HepG2 (cell line): ENCODE results near the gene ZNF511. TPM values are rescaled to one million over a fixed set of nuclear protein-coding genes. Genes with fewer than 3 reads are reported as not detected.

Source experiments
- ATAC-seq: fragments of 200-7000 bp; cut with Tn5 transposase; 3 replicates; pipeline ENCODE4 v1.9.1; 2020; ENCODE audit warnings: mild to moderate bottlenecking, moderate library complexity
- BruUV-seq: library from RNA; stranded (reverse); fragments of 400-500 nt; replicated peaks from 2 replicates; lab custom pipeline; 2021; lab: Mats Ljungman, UMichigan
- CTCF ChIA-PET: fragments of 300-600 bp; formaldehyde crosslinking; extraction: SDS; loops from one replicate; lab custom pipeline; 2021; ENCODE audit warnings: low total read pairs, inconsistent platforms, low intra/inter-chr PET ratio; lab: Yijun Ruan, JAX
- POLR2A ChIA-PET: fragments of 350-600 bp; sonication (Branson Sonifier 250); formaldehyde crosslinking; loops from one replicate; lab custom pipeline; 2020; ENCODE audit warnings: antibody characterized with exemption, inconsistent platforms; lab: Yijun Ruan, JAX
- DNase-seq: peaks from one replicate; pipeline ENCODE4 v3.0.0-alpha.2; 2015; ENCODE audit warnings: low spot score
- FAIRE-seq: peaks from 3 replicates; lab custom pipeline; 2011; peaks lifted over from hg19 to GRCh38; lab: Jason Lieb, UNC
- H2AFZ ChIP-seq: one replicate; pipeline ENCODE4 v1.6.1; 2011; ENCODE audit warnings: low read length, inconsistent platforms
- H3K27ac ChIP-seq: fragments of 300-600 bp; 3 replicates; pipeline ENCODE4 v1.8.0; 2011; ENCODE audit warnings: mixed run types, mild to moderate bottlenecking, mixed read lengths, low read length, inconsistent platforms; ENCODE audit not compliant: insufficient read depth; ENCODE audit errors: extremely low read length
- H3K27me3 ChIP-seq, 2 experiments: fragments of 200-600 bp in 1 of 2; 2 replicates in 1 of 2; 3 replicates in 1 of 2; pipeline versions ENCODE4 v1.6.0 to v1.8.0; 2011; ENCODE audit warnings: low read length in 2 of 2, mild to moderate bottlenecking in 2 of 2, moderate library complexity in 2 of 2, inconsistent platforms in 1 of 2; ENCODE audit not compliant: insufficient read depth in 2 of 2, control insufficient read depth in 1 of 2
- H3K36me3 ChIP-seq, 2 experiments: fragments of 200-600 bp in 1 of 2; replicated peaks in 1 of 2; 2 replicates in 1 of 2; 3 replicates in 1 of 2; pipeline versions ENCODE4 v1.5.1 to v1.8.0; 2011; ENCODE audit warnings: low read length in 2 of 2, inconsistent platforms in 1 of 2; ENCODE audit not compliant: insufficient read depth in 2 of 2, control insufficient read depth in 1 of 2
- H3K4me1 ChIP-seq: 2 replicates; pipeline ENCODE4 v1.5.1; 2012; ENCODE audit warnings: low read length, inconsistent platforms; ENCODE audit not compliant: insufficient read depth
- H3K4me2 ChIP-seq: 2 replicates; pipeline ENCODE4 v1.6.0; 2011; ENCODE audit warnings: low read depth, low read length, inconsistent platforms
- H3K4me3 ChIP-seq, 3 experiments: fragments of 200-600 bp in 1 of 3; sonication (generic), shearing (Covaris generic) in 1 of 3; replicated peaks in 1 of 3; 2 replicates each; pipeline ENCODE4 v1.5.1; 2011 to 2016; ENCODE audit warnings: low read length in 3 of 3, inconsistent platforms in 2 of 3, low read depth in 2 of 3, mild to moderate bottlenecking in 2 of 3, control low read depth in 1 of 3, mixed read lengths in 1 of 3; ENCODE audit not compliant: insufficient read depth in 1 of 3
- H3K79me2 ChIP-seq: one replicate; pipeline ENCODE4 v1.6.1; 2011; ENCODE audit warnings: low read length, inconsistent platforms; ENCODE audit not compliant: insufficient read depth
- H3K9ac ChIP-seq: 2 replicates; pipeline ENCODE4 v1.6.0; 2011; ENCODE audit warnings: mild to moderate bottlenecking, low read depth, low read length, inconsistent platforms; ENCODE audit not compliant: insufficient read depth
- H3K9me3 ChIP-seq: 2 replicates; pipeline ENCODE4 v1.5.1; 2012; ENCODE audit warnings: mild to moderate bottlenecking, low read length
- H4K20me1 ChIP-seq: 2 replicates; pipeline ENCODE4 v1.6.0; 2011; ENCODE audit warnings: inconsistent platforms, mild to moderate bottlenecking, low read length, moderate library complexity; ENCODE audit not compliant: insufficient read depth
- ATRX ChIP-seq: sonication (generic); formaldehyde crosslinking; IDR thresholded peaks from 2 replicates; pipeline ENCODE4 v1.4.0; 2020; ENCODE audit warnings: missing genetic modification reagents, borderline replicate concordance
- CBX2 ChIP-seq, 2 experiments: fragments of 200-600 bp in 1 of 2; sonication (generic); formaldehyde crosslinking in 1 of 2; IDR thresholded peaks; 2 replicates each; pipeline versions ENCODE4 v1.7.0 to v1.8.1; 2018 to 2022; ENCODE audit warnings: low read depth in 2 of 2, low read length in 1 of 2, mild to moderate bottlenecking in 1 of 2, missing genetic modification reagents in 1 of 2
- PITX1 ChIP-seq: sonication (generic); formaldehyde crosslinking; IDR thresholded peaks from 2 replicates; pipeline ENCODE4 v1.5.1; 2020; ENCODE audit warnings: mild to moderate bottlenecking, missing genetic modification reagents
- POLR2A ChIP-seq, 2 experiments: IDR thresholded peaks; 2 replicates each; pipeline ENCODE4 v1.6.1; 2011; ENCODE audit warnings: low read depth in 2 of 2, low read length in 2 of 2, mild to moderate bottlenecking in 1 of 2, moderate library complexity in 1 of 2; ENCODE audit not compliant: insufficient read depth in 1 of 2
- POLR2AphosphoS5 ChIP-seq: IDR thresholded peaks from 2 replicates; pipeline ENCODE4 v1.6.1; 2012; ENCODE audit warnings: low read depth, low read length
- SIN3B ChIP-seq: fragments of 150-350 bp; IDR thresholded peaks from 2 replicates; pipeline ENCODE4 v1.6.1; 2014; ENCODE audit warnings: low read length
- SMYD3 ChIP-seq: sonication (generic); formaldehyde crosslinking; IDR thresholded peaks from 2 replicates; pipeline ENCODE4 v1.8.1; 2023; ENCODE audit warnings: mild to moderate bottlenecking, missing genetic modification reagents
- ZBTB49 ChIP-seq: sonication (generic); formaldehyde crosslinking; IDR thresholded peaks from 2 replicates; pipeline ENCODE4 v1.4.0; 2020; ENCODE audit warnings: missing genetic modification reagents, borderline replicate concordance
- ZNF501 ChIP-seq: sonication (generic); formaldehyde crosslinking; IDR thresholded peaks from 2 replicates; pipeline ENCODE4 v1.5.1; 2020; ENCODE audit warnings: mild to moderate bottlenecking, moderate library complexity, missing genetic modification reagents
- ZNF530 ChIP-seq: sonication (generic); formaldehyde crosslinking; IDR thresholded peaks from 2 replicates; pipeline ENCODE4 v1.5.0; 2020; ENCODE audit warnings: low read depth, mild to moderate bottlenecking, missing genetic modification reagents
- ZNF567 ChIP-seq: sonication (generic); formaldehyde crosslinking; IDR thresholded peaks from 2 replicates; pipeline ENCODE4 v1.8.1; 2023; ENCODE audit warnings: mild to moderate bottlenecking, missing genetic modification reagents, borderline replicate concordance
- ZNF687 ChIP-seq: sonication (generic); formaldehyde crosslinking; IDR thresholded peaks from 2 replicates; pipeline ENCODE4 v1.5.1; 2020; ENCODE audit warnings: mild to moderate bottlenecking, missing genetic modification reagents, moderate library complexity
- ZNF816 ChIP-seq: sonication (generic); formaldehyde crosslinking; IDR thresholded peaks from 2 replicates; pipeline ENCODE4 v1.8.0; 2022; ENCODE audit warnings: missing genetic modification reagents, mild to moderate bottlenecking, borderline replicate concordance
- WGBS: methylation state at CpG from one replicate; pipeline ENCODE4 v1.1.6; 2017; ENCODE audit warnings: low lambda C conversion rate; 5-methylcytosine and 5-hydroxymethylcytosine counted together
- in situ Hi-C: cut with HindIII; loops from 2 replicates; pipeline ENCODE4 v1.10.0; 2017; ENCODE audit warnings: low pct_unique_long_range_greater_than_20kb; ENCODE audit not compliant: extremely low pct_ligation_motif_present
- intact Hi-C: fragments of 100-400 bp; cut with micrococcal nuclease; formaldehyde crosslinking; loops from one replicate; pipeline ENCODE4 v1.10.0; 2022; ENCODE audit not compliant: unreplicated experiment
- polyA plus RNA-seq, 8 experiments: library from polyadenylated mRNA; depleted of rRNA in 3 of 8; stranded (reverse) in 7 of 8; unstranded in 1 of 8; fragments of >200 nt; fragmentation: Illumina TruSeq in 4 of 8; extraction: Trizol in 4 of 8; gene quantifications; 2 replicates each; pipeline versions ENCODE4 v1.2.1 to v1.2.3, GENCODE V29; 2011 to 2016; ENCODE audit warnings: low read depth in 4 of 8, missing spikeins in 1 of 8, mixed read lengths in 1 of 8; ENCODE audit not compliant: insufficient read depth in 1 of 8
- total RNA-seq, 5 experiments: library from RNA; depleted of rRNA; stranded (reverse); fragments of >200 nt; fragmentation: Illumina TruSeq; extraction: Trizol; gene quantifications; 2 replicates each; pipeline ENCODE4 v1.2.3, GENCODE V29; 2016; ENCODE audit warnings: low read depth in 1 of 5
- TF ChIP-seq, protein P1 (sequence below): IDR thresholded peaks from 2 replicates; pipeline ENCODE4 v1.4.0; 2020; ENCODE audit warnings: mild to moderate bottlenecking, missing genetic modification reagents

The ZNF511 gene
- total and polyA plus RNA-seq, 2 of the 13 experiments (the other 11 are each of a cell fraction or from before 2014, with no cell fraction given): 35.6 to 66.4 TPM

DNA sequence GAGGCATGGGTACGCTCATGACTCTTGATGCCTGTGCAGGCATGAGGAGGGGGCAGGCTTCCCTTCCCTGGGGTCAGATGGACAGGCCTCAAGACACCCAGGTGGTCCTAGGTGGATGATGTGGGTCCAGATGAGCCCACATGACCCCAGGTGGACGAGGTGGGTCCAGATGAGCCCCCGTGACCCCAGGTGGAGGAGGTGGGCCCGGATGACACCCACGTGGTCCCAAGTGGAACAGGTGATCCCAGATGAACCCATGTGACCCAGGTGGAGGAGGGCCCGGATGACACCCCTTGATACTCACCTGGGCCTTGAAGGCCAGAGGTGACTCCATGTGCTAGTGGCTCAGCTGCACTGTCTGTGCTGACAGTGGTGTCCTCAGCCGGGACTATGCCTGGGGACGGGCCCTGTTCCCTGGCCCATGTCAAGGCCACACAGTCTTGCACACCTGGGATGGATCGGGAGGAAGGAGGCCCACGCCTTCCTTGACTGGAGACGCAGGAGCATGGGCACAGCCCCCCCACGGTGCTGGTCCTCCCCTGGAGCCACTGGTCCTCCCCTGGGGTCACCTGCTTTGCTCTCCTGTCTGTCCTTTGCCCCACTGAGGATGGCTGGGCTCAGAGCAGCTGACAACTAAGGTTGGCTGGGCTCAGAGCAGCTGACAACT lies 41.7 kb downstream of the ZNF511 start:
- no peak for DNase-seq
- intact Hi-C loops (no loop called here), in situ Hi-C loops (no loop called here)
- H3K4me3 ChIP-seq: no peak overlapping the region
- peaks cover 13% of the 10 kb centered on the region; the same call in 1 of the 2 replicates for H4K20me1 ChIP-seq
- H3K27ac ChIP-seq: no peak overlapping the region
- H3K9me3 ChIP-seq: no peaks in the 10 kb centered on the region
- ChIA-PET POLR2A (no interaction called here), CTCF (no interaction called here)
- 50% methylated on average over 2 of the region's 12 CpGs for WGBS
- ATAC-seq: no peak
- peaks cover 2 to 7% of the 10 kb centered on the region in 2 experiments; a peak in 2 of 5 replicates for H3K36me3 ChIP-seq
- no peak for FAIRE-seq
- H3K4me1 ChIP-seq: peaks cover 49% of the 10 kb centered on the region
- no peak overlapping the region for H3K4me2 ChIP-seq
- no peak overlapping the region for H3K9ac ChIP-seq
- no peaks in the 10 kb centered on the region for H3K27me3 ChIP-seq
- H3K79me2 ChIP-seq: no peaks in the 10 kb centered on the region
- H2AFZ ChIP-seq: no peak overlapping the region
- no TSS peak for BruUV-seq
- no peak for TF ChIP-seq ATRX
- TF ChIP-seq ZNF816 (CRISPR knock-in tag): no peak
- no peak for TF ChIP-seq SIN3B
- no peak for TF ChIP-seq ZNF530 (CRISPR knock-in tag)
- TF ChIP-seq PITX1 (CRISPR knock-in tag): no peak
- no peak for TF ChIP-seq SMYD3 (CRISPR knock-in tag)
- TF ChIP-seq, protein P1, sequence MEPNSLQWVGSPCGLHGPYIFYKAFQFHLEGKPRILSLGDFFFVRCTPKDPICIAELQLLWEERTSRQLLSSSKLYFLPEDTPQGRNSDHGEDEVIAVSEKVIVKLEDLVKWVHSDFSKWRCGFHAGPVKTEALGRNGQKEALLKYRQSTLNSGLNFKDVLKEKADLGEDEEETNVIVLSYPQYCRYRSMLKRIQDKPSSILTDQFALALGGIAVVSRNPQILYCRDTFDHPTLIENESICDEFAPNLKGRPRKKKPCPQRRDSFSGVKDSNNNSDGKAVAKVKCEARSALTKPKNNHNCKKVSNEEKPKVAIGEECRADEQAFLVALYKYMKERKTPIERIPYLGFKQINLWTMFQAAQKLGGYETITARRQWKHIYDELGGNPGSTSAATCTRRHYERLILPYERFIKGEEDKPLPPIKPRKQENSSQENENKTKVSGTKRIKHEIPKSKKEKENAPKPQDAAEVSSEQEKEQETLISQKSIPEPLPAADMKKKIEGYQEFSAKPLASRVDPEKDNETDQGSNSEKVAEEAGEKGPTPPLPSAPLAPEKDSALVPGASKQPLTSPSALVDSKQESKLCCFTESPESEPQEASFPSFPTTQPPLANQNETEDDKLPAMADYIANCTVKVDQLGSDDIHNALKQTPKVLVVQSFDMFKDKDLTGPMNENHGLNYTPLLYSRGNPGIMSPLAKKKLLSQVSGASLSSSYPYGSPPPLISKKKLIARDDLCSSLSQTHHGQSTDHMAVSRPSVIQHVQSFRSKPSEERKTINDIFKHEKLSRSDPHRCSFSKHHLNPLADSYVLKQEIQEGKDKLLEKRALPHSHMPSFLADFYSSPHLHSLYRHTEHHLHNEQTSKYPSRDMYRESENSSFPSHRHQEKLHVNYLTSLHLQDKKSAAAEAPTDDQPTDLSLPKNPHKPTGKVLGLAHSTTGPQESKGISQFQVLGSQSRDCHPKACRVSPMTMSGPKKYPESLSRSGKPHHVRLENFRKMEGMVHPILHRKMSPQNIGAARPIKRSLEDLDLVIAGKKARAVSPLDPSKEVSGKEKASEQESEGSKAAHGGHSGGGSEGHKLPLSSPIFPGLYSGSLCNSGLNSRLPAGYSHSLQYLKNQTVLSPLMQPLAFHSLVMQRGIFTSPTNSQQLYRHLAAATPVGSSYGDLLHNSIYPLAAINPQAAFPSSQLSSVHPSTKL (CRISPR knock-in tag): no peak
- TF ChIP-seq ZNF567 (CRISPR knock-in tag): no peak
- no peak for TF ChIP-seq CBX2 (IDR thresholded peaks at IDR 0.05; ENCODE audit: low read depth, low read length)
- TF ChIP-seq CBX2 (CRISPR knock-in tag; IDR thresholded peaks at IDR 0.05; ENCODE audit: low read depth): no peak
- no peak; the same call in 1 of the 2 replicates for TF ChIP-seq POLR2AphosphoS5
- TF ChIP-seq ZNF501: no peak
- peak in 1 of 2 experiments; percentile 62; a peak in 2 of 4 replicates for TF ChIP-seq POLR2A (IDR thresholded peaks at IDR 0.05; ENCODE audit: insufficient read depth in 1 of 2, low read depth in 2 of 2, low read length in 2 of 2)
- no peak for TF ChIP-seq ZBTB49 (CRISPR knock-in tag)
- TF ChIP-seq ZNF687: 0 out of 2 replicates have a peak, but pooled peaks have one; percentile 7
